ENCODE measurements around the gene AK8.

The AK8 gene

DNA sequence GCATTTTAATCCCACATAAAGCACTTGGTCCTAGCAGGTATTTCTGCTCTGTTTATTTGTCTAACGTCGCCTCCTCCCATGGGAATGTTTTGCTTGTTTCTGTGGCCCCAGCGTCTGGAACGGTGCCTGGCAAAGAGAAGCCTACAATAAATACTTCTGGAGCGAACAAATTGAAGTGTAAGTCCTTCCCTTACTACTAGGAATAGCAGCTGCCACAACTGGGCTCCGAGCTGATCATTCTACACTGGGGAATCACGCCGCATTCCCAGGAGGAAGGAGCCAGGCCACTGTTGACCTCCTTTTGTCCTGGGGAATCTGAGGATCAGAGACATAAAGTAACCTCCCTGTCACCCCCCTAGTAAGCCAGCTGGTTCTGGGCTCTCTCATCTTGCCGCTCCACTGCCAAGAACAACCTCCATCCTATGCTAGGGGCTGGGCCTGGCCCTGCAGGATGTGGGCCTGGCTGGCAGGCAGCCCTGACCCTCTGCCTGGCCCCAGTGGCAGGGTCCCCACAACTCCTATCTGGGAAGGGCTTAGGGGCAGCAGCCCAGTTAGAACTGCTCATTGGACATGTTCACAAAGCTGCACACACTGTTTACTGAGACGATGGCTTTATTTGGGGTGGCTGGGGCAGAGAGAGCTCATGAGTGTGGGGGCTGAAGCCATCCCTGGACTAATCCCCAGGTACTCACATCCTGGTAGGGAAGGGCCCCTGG is 125.0 kb downstream of the AK8 start:
- TF ChIP-seq, protein P1, sequence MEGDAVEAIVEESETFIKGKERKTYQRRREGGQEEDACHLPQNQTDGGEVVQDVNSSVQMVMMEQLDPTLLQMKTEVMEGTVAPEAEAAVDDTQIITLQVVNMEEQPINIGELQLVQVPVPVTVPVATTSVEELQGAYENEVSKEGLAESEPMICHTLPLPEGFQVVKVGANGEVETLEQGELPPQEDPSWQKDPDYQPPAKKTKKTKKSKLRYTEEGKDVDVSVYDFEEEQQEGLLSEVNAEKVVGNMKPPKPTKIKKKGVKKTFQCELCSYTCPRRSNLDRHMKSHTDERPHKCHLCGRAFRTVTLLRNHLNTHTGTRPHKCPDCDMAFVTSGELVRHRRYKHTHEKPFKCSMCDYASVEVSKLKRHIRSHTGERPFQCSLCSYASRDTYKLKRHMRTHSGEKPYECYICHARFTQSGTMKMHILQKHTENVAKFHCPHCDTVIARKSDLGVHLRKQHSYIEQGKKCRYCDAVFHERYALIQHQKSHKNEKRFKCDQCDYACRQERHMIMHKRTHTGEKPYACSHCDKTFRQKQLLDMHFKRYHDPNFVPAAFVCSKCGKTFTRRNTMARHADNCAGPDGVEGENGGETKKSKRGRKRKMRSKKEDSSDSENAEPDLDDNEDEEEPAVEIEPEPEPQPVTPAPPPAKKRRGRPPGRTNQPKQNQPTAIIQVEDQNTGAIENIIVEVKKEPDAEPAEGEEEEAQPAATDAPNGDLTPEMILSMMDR (IDR thresholded peaks at IDR 0.05), result no peak
- H3K27me3 ChIP-seq, result peaks cover 15% of the 10 kb centered on the region
- no peak overlapping the region for H3K4me3 ChIP-seq (ENCODE audit: low read depth in 1 of 2, low read length in 1 of 2)
- no peaks in the 10 kb centered on the region for H3K4me1 ChIP-seq (ENCODE audit: control insufficient read depth in 1 of 2, insufficient read depth in 1 of 2, low read depth in 1 of 2, low read length in 1 of 2)
- no peak overlapping the region for H3K27ac ChIP-seq
- H3K36me3 ChIP-seq, result no peaks in the 10 kb centered on the region
- H3K9me3 ChIP-seq, result no peaks in the 10 kb centered on the region

DNA sequence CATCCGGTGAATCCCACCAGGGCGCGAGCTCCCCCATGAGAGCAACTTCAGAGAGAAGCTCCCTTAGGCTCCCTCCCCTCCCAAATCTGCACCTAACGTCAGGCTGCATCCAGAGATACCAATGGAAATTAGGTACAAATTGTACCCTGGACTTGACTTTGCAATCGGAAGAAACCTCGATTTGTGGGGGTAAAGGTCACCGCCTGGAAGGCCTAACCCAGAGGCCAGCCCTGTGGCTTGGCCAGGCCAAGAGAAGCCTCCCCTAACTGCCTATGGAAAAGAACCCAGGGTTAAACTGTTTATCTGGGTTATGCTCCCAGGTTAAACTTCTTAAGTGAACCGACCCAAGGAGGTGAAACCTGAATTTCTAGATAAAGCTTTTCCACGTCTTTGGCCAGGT is 127.4 kb downstream of the AK8 start:
- H3K9me3 ChIP-seq, result no peaks in the 10 kb centered on the region
- peaks cover 33% of the 10 kb centered on the region for H3K27me3 ChIP-seq
- TF ChIP-seq, protein P1 (IDR thresholded peaks at IDR 0.05), result no peak

DNA sequence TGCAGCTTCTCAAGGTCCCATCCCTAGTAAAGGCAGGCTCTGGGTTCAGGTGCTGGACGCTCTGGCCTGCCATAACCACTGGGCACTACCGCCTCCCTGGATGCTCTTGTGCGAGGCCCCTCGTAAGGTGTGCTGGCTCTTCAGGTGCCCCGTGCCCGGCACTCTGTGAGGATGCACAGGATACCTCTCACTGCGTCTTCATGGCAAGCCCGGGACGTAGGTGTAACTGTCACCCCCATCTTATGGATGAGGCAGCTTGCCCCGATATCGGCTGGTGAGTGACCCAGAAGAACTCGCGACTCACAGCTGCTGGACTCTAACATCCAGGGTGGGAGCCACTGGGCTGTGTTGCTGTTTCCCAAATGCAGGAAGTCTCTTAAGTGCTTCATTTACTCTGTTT is 128.8 kb downstream of the AK8 start:
- Histone ChIP-seq H3K9me3 (no peaks in the 10 kb centered on the region), H3K36me3 (no peaks in the 10 kb centered on the region), H3K27ac (no peak overlapping the region), H3K27me3 (peaks cover 46% of the 10 kb centered on the region), H3K4me3 (ENCODE audit: low read depth in 1 of 2, low read length in 1 of 2) (no peak overlapping the region), H3K4me1 (ENCODE audit: control insufficient read depth in 1 of 2, insufficient read depth in 1 of 2, low read depth in 1 of 2, low read length in 1 of 2) (no peaks in the 10 kb centered on the region)
- TF ChIP-seq, protein P1 (IDR thresholded peaks at IDR 0.05), result no peak

More for the DNA sequence above, 127.4 kb downstream of the AK8 start:
- Histone ChIP-seq H3K36me3 (no peaks in the 10 kb centered on the region), H3K27ac (no peak overlapping the region), H3K4me3 (ENCODE audit: low read depth in 1 of 2, low read length in 1 of 2) (no peak overlapping the region), H3K4me1 (ENCODE audit: control insufficient read depth in 1 of 2, insufficient read depth in 1 of 2, low read depth in 1 of 2, low read length in 1 of 2) (no peaks in the 10 kb centered on the region)

- Histone ChIP-seq H3K4me3 (ENCODE audit: low read depth in 1 of 2, low read length in 1 of 2) (no peak overlapping the region), H3K36me3 (no peaks in the 10 kb centered on the region), H3K27ac (no peak overlapping the region), H3K9me3 (no peaks in the 10 kb centered on the region), H3K4me1 (ENCODE audit: control insufficient read depth in 1 of 2, insufficient read depth in 1 of 2, low read depth in 1 of 2, low read length in 1 of 2) (no peaks in the 10 kb centered on the region), H3K27me3 (peaks cover 55% of the 10 kb centered on the region)
- TF ChIP-seq, protein P1 (IDR thresholded peaks at IDR 0.05), result no peak
Observed at GRCh38 chr9:132748450-132748849, 129.6 kb downstream of the AK8 start.

DNA sequence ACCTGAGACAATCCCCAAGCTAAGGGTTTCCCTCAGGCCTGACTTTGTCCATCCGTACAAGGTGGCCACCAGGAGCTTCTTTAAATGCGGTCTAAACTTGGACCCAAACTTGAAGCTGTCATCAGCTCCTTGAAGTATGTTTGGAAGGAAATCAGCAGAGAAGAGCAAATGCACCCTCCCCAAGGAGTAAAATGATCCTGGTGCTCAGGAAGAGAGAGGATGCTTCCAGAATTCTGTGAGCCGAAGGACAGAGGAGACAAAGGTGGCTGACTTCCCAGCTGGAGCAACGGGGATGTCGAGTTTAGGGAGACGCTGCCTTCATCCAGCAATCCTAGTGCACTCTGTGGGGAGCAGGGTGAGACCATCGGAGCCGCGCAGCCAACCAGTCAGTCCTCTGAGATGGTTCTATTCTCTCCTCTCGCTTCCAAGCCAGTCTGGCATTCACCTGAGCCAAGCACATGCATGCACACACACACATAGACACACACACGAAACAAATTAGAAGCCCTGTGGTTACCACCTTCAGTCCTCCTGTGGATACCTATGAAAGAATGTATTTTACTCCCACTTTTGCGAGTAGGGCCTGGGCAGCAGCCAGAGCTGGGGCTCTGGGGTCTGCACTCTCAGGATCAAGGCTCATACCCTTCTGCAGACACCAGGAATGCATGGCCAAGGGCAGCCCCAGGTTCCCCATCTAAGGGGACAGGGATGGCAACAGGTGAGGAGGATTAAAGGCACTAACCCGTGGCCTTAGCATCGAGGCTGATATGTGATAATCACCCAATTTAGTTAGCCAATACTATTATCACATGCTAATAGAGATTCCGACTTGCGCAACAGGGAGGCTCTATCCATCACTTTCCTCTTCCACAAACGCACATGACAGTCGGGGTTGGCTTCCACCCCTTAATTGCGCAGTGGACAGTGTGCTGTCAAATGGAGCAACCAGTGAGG is 132.1 kb downstream of the AK8 start:
- H3K4me1 ChIP-seq (ENCODE audit: control insufficient read depth in 1 of 2, insufficient read depth in 1 of 2, low read depth in 1 of 2, low read length in 1 of 2), result no peaks in the 10 kb centered on the region
- H3K27ac ChIP-seq, result no peak overlapping the region
- H3K4me3 ChIP-seq (ENCODE audit: low read depth in 1 of 2, low read length in 1 of 2), result no peak overlapping the region
- TF ChIP-seq, protein P1 (IDR thresholded peaks at IDR 0.05), result no peak
- no peaks in the 10 kb centered on the region for H3K36me3 ChIP-seq
- H3K27me3 ChIP-seq, result peaks cover 62% of the 10 kb centered on the region
- no peaks in the 10 kb centered on the region for H3K9me3 ChIP-seq
